Ishikawa (cell line): ENCODE results near the gene CACNA2D2.

ENCODE experiments used
- CEBPB ChIP-seq: IDR thresholded peaks from 2 replicates; pipeline ENCODE4 v1.6.1; 2012
- CREB1 ChIP-seq: IDR thresholded peaks from 2 replicates; pipeline ENCODE4 v1.6.1; 2012; ENCODE audit warnings: low read depth
- EGR1 ChIP-seq: IDR thresholded peaks from 2 replicates; pipeline ENCODE4 v1.6.1; 2012
- EP300 ChIP-seq: IDR thresholded peaks from 2 replicates; pipeline ENCODE4 v1.6.1; 2012; ENCODE audit warnings: borderline replicate concordance
- FOXM1 ChIP-seq: IDR thresholded peaks from 2 replicates; pipeline ENCODE4 v1.6.1; 2012; ENCODE audit warnings: low read depth, borderline replicate concordance
- NFIC ChIP-seq: IDR thresholded peaks from 2 replicates; pipeline ENCODE4 v1.6.1; 2012
- RAD21 ChIP-seq: IDR thresholded peaks from 2 replicates; pipeline ENCODE4 v1.6.1; 2012; ENCODE audit warnings: low read depth
- REST ChIP-seq: IDR thresholded peaks from 2 replicates; pipeline ENCODE4 v1.6.1; 2012; ENCODE audit warnings: low read depth, mild to moderate bottlenecking
- TAF1 ChIP-seq: IDR thresholded peaks from 2 replicates; pipeline ENCODE4 v1.6.1; 2012; ENCODE audit warnings: low read depth, mild to moderate bottlenecking
- TCF12 ChIP-seq: IDR thresholded peaks from 2 replicates; pipeline ENCODE4 v1.6.1; 2012; ENCODE audit warnings: low read depth
- TEAD4 ChIP-seq: IDR thresholded peaks from 2 replicates; pipeline ENCODE4 v1.6.1; 2012
- USF1 ChIP-seq: IDR thresholded peaks from 2 replicates; pipeline ENCODE4 v1.6.1; 2012
- YY1 ChIP-seq: IDR thresholded peaks from 2 replicates; pipeline ENCODE4 v1.6.1; 2012; ENCODE audit warnings: low read depth
- ZBTB7A ChIP-seq: IDR thresholded peaks from 2 replicates; pipeline ENCODE4 v1.6.1; 2012; ENCODE audit warnings: low read depth
- TF ChIP-seq, protein P1 (sequence below): IDR thresholded peaks from 2 replicates; pipeline ENCODE4 v1.6.1; 2012

The CACNA2D2 gene

GRCh38 chr3:50525191-50525910 is 21.9 kb upstream of the CACNA2D2 start:
- TF ChIP-seq TCF12, result no peak
- no peak for TF ChIP-seq RAD21
- TF ChIP-seq EGR1, result no peak

DNA sequence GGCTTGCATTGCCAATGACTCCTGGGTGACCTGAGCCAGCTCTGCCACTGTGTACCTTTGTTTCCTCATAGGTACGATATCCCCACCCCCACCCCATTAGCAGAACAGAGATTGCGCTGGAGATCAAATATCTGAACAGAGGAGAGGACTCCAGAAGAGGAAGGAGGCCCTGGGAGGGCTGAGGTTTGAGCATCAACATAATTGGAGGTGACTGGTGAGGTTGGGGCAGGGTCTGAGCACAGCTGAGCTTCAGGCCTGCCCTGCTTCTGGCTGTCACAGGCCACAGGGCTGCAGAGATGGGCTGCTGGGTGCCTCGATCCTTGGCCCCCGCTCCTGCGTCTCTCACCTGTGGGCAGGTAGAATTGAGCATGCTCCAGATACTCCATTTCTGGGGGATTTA is 21.3 kb upstream of the CACNA2D2 start:
- TF ChIP-seq TAF1 (no peak), TCF12 (no peak), CREB1 (no peak), USF1 (no peak), CEBPB (no peak), ZBTB7A (no peak)

DNA sequence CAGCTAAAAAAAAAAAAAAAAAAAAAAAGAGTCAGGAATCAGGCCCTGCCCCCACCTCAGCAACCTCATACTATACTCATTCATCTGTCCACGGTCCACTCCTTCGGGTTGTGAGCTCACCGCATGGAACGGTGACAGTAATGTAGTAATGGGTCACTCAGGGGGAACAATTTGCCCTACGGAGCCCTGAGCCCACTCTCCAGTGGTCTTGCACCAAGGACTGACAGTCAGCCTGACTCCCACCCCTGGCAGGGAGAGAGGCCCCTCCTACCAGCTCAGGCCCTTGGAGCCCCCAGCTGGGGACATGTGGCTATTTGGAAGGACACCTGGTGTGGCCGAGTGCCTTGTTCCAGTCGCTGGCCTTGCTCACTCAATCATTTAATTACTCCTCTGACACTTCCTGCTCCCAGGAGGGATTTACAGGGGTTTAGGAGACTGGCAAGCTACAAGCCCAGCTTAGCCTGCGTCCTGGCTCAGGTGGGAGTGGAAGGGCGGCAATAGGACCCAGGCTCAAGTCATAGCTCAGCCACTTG is 19.9 kb upstream of the CACNA2D2 start:
- TF ChIP-seq TCF12, result peak; percentile 55; the same call in 1 of the 2 replicates
- TF ChIP-seq RAD21, result no peak
- 0 out of 2 replicates have a peak, but pooled peaks have one; percentile 9 for TF ChIP-seq USF1
- TF ChIP-seq CREB1, result no peak
- TF ChIP-seq ZBTB7A, result 0 out of 2 replicates have a peak, but pooled peaks have one; percentile 33
- TF ChIP-seq, protein P1, sequence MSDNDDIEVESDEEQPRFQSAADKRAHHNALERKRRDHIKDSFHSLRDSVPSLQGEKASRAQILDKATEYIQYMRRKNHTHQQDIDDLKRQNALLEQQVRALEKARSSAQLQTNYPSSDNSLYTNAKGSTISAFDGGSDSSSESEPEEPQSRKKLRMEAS, result 0 out of 2 replicates have a peak, but pooled peaks have one; percentile 7

- no peak for TF ChIP-seq TAF1
- TF ChIP-seq USF1, result no peak
- no peak for TF ChIP-seq CEBPB
- TF ChIP-seq REST, result no peak
- TF ChIP-seq YY1, result no peak
- no peak for TF ChIP-seq NFIC
- no peak for TF ChIP-seq FOXM1
- no peak for TF ChIP-seq EP300
- no peak for TF ChIP-seq TEAD4
- no peak for TF ChIP-seq TCF12
- no peak for TF ChIP-seq EGR1
These were observed 18.1 kb upstream of the CACNA2D2 start for GRCh38 chr3:50521572-50521971.

DNA sequence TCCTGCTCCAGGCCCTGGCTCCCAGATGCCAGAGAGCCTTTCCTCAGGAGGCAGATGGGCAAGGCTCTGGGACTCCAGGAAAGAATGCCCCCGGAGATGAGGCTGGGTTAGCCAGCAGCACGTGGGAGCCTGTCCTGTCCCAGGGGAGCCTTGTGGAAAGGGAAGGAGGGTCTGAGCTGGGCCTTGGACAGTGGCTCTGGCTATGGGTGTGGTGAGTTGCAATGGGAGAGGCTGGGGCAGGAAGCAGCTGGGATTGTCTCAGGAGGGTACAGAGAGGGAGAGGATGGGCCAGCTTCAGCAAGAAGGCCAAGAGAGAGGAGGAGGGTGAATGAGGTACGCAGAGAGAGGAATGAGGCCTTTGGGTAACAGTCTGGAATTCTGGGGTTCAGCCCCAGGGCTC is 17.4 kb upstream of the CACNA2D2 start:
- TF ChIP-seq REST, result no peak
- TF ChIP-seq RAD21, result no peak
- TF ChIP-seq YY1, result no peak
- no peak for TF ChIP-seq TCF12
- no peak for TF ChIP-seq USF1
- no peak for TF ChIP-seq TAF1
- no peak for TF ChIP-seq CEBPB
- TF ChIP-seq CREB1, result no peak
- TF ChIP-seq ZBTB7A, result no peak
- TF ChIP-seq NFIC, result no peak
- TF ChIP-seq EP300, result no peak
- no peak for TF ChIP-seq EGR1
- no peak for TF ChIP-seq TEAD4
- TF ChIP-seq FOXM1, result no peak
- TF ChIP-seq, protein P1, result no peak
